SU-DHL-6 (cell line): ENCODE data around the gene DR1.

Experiments used
- CTCF ChIP-seq: fragments of 200-600 bp; sonication (generic); IDR thresholded peaks from one replicate; pipeline ENCODE4 v1.5.1; 2017; ENCODE audit warnings: antibody characterized with exemption, mild to moderate bottlenecking, low read length, moderate library complexity; ENCODE audit not compliant: insufficient read depth, poor library complexity, severe bottlenecking
- EZH2phosphoT487 ChIP-seq: fragments of 200-600 bp; sonication (generic), shearing (Covaris generic); conservative IDR thresholded peaks from 2 replicates; pipeline ENCODE4 v1.6.1; 2018; ENCODE audit warnings: mild to moderate bottlenecking, antibody characterized with exemption, low read length, moderate library complexity, mixed read lengths

DNA sequence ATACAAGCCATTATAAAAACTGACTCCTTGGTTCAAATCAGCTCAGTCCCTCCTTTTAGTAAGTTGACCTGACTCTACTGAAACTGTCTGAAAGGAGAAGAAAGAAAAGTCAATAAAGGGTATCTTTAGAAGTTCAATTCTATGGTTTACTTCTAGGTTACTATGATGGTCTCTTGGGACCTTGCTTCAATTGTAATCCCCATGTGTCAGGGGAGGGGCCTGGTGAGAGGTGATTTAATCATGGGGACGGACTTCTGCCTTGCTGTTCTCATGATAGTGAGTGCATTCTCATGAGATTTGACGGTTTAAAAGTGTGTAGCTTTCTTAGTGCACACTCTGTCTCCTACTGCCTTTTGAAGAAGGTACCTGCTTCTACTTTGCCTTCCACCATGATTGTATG, 70.5 kb downstream of the DR1 start:
- TF ChIP-seq CTCF: no peak
- TF ChIP-seq EZH2phosphoT487: no peak
